AG10803 (cell line): Measurements from ENCODE around the gene RPA3.

Experiments used
- DNase-seq: peaks from one replicate; pipeline ENCODE4 v3.0.0; 2010; ENCODE audit warnings: low read depth
- H3K4me3 ChIP-seq: 2 replicates; pipeline ENCODE4 v1.5.1; 2011; ENCODE audit warnings: mild to moderate bottlenecking, low read length, control low read depth
- TF ChIP-seq, protein P1 (sequence below): conservative IDR thresholded peaks from 2 replicates; pipeline ENCODE4 v1.5.1; 2011; ENCODE audit warnings: mild to moderate bottlenecking, low read length, control low read depth, inconsistent platforms

The RPA3 gene

DNA sequence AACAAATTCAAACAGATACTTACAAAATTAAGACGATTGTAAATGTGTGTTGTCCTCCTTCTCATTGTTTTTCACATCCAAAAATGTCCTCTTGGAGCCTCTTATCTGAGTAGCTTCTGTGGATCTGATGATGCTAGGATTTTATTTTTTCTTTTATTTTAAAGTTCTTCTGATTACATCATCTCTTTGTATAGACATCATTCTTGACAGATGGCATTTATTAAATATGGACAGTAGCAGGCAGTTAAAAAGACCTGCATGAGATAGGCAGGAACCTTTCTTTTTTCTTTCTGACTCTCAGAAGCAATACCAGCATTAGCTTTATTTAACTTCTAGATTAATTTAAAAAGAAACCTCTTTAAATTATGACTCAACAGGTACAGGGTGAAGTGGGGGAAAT, at the start of gene RPA3:
RPA3 (minus strand) TSS at position 116 of the 400 bp plus-strand sequence. CDS start 78,189 bp downstream, outside the sequence.
- H3K4me3 ChIP-seq: no peak within 1 kb of the TSS
- TF ChIP-seq, protein P1, sequence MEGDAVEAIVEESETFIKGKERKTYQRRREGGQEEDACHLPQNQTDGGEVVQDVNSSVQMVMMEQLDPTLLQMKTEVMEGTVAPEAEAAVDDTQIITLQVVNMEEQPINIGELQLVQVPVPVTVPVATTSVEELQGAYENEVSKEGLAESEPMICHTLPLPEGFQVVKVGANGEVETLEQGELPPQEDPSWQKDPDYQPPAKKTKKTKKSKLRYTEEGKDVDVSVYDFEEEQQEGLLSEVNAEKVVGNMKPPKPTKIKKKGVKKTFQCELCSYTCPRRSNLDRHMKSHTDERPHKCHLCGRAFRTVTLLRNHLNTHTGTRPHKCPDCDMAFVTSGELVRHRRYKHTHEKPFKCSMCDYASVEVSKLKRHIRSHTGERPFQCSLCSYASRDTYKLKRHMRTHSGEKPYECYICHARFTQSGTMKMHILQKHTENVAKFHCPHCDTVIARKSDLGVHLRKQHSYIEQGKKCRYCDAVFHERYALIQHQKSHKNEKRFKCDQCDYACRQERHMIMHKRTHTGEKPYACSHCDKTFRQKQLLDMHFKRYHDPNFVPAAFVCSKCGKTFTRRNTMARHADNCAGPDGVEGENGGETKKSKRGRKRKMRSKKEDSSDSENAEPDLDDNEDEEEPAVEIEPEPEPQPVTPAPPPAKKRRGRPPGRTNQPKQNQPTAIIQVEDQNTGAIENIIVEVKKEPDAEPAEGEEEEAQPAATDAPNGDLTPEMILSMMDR: no peak
- no peak for DNase-seq

DNA sequence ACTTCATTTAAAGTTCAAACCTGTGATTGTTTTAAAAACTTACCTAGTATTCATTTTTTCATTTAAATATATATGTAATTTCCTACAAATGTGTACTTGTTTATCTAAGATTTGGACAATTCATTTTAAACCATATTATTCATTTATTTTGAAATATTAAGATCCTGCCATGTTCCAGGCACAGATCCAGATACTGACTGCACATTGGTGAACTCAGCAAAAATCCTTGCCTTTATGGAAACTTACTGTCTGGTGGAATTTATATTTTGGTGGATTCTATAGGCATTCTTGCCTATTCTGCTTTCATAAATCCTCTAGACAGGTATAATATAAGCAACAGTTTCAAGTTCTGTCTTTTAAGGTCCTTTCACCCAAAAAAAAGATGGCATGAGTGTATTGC, 48.3 kb upstream of the RPA3 start:
- DNase-seq: no peak
- TF ChIP-seq, protein P1: no peak
- H3K4me3 ChIP-seq: no peak overlapping the region

DNA sequence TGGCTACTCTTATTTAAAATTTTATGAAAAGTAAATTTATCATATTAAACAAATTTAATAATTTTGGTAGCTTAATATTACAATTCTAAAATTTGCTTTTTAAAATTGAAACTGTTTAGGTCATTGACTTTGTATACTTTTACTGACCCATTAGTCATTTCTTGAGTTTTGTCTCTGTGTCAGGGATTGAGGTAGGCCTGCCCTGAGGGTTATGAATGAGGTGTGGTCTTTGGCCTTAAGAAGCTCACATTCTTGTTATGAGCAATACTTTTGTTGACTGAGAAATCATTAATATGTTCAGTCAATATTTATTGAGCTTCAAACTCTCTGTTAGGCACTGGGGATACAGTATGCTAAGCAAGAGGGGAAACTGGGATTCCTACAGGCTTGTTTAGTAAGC, 47.0 kb upstream of the RPA3 start:
- DNase-seq: no peak
- no peak overlapping the region for H3K4me3 ChIP-seq
- TF ChIP-seq, protein P1: no peak

DNA sequence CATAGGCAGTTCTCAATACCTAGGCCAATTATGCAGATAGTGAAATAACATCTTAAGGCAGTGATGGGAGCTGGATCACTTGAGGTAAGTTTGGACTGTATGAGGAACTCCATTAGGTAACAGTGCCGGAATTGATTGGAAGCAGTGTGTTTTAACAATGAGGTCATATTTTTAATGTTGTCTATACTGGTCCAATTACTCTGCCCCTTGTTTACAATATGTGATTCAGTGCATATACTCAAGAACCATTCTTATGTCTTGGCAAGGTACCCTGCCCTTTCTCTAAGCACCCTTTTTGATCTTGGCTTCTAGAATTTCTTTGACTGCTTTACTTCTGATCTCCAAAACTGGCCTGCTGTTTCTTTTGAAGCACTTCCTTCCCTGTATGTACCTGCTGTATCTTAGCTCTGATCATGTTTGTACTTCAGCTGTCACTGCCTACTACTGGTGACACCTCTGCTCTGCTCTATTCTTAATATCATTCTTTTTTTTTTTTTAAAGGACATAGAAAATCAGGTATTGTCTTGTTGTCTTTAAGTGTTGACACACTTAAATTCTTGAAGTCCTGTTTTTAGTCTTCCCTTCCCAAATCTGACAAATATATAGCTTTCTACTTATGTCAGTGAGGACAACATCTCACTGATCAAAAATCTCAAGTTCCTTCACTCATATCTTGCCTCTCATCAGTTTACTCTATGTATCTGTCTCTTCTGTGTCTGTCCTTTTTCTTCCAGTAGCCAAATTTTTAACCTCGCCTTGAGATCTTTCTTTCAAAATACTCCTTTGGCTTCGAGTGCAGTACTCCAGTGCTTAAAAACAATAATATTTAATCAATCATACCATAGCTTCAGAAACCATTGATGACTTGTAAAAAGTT, 46.4 kb upstream of the RPA3 start:
- H3K4me3 ChIP-seq: no peak overlapping the region
- DNase-seq: no peak
- TF ChIP-seq, protein P1: no peak

DNA sequence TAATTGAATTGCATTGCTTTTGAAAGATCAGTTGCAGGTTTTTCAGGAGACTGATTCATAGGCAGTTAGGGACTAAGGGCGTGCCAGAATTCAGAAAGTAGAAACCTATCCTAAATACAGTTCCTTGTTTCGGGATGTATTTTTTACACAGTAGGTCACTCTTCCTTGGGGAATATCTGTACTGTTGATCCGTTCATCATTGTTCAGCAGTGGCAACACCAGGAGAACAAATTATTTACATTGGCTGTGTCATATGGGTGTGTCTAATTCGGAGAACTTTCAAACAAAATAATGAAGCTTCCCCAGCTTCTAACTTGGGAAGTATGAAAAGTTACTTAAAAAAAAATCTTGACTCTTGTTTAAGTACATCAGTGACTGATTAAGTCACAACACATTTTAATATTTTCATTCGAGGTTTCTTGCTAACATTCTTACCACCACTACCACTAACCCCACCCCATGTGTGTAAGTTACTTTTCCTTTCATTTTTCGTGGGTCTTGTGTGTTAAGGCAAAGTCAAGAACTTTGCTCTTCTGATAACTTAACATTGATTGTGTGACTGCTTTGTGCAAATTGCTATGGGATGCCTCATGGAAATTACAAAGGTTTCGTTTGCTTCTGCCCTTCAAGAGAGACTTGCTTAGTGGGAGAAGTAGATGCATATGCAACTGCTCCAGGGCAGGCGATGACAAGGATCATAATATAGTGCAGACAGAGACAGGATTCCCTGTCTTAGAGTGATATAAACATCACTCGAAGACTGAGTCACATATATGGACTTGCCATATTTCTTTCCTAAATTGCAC, 43.8 kb upstream of the RPA3 start:
- DNase-seq: peak; percentile 53
- H3K4me3 ChIP-seq: peak overlapping the region; percentile 52

DNA sequence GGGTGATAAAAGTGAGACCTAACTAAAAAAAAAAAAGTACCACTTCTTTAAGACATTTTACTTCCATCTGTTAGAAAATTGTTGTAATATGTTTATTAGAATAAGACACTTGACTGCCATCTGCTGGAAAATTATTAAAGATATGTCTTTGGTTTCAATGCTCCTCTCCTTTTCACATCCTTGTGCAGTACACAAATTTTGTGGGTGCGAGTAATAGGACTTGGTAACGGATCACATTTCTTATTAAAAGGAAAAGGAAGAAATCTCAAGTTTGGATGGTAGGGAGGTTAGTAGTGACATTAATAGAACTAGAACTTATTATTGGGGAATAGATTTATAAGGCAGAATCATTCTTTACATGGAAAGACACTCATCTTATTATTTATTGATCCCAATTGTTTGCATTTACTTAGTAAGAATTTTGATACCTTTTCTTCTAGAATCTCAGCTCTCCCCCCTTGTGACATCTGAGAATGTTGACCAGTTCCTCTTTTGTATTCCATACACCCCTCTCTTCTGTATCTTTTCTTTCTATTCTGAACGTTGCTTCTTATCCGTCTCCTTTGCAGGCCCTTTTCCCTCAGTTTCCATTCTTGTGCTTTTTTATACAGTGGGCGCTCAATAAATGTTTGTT, 43.0 kb upstream of the RPA3 start:
- H3K4me3 ChIP-seq: peak overlapping the region; percentile 52
- TF ChIP-seq, protein P1: peak; percentile 57
- peak; percentile 72 for DNase-seq

More for the DNA sequence above, 43.8 kb upstream of the RPA3 start:
- TF ChIP-seq, protein P1: no peak
